GM12878 (cell line): ENCODE results near the gene VPS39. TPM values are rescaled to one million over a fixed set of nuclear protein-coding genes. Genes with fewer than 3 reads are reported as not detected.

Experiments
- ATAC-seq: fragments of 200-7000 bp; cut with Tn5 transposase; 3 replicates; pipeline ENCODE4 v1.9.1; 2020; ENCODE audit warnings: mild to moderate bottlenecking, moderate library complexity
- BruUV-seq: library from RNA; stranded (reverse); fragments of 400-500 nt; replicated peaks from 2 replicates; lab custom pipeline; 2021; lab: Mats Ljungman, UMichigan
- CTCF ChIA-PET: fragments of 300-600 bp; sonication (Branson Sonifier 250); formaldehyde crosslinking; extraction: SDS; loops from one replicate; lab custom pipeline; 2021; ENCODE audit warnings: inconsistent platforms; lab: Yijun Ruan, JAX
- POLR2A ChIA-PET: fragments of 350-600 bp; formaldehyde crosslinking; extraction: SDS; loops from one replicate; lab custom pipeline; 2021; ENCODE audit warnings: inconsistent platforms; lab: Charles Lee
- RAD21 ChIA-PET: fragments of 300-600 bp; sonication (Branson Sonifier 250); formaldehyde crosslinking; loops from one replicate; lab custom pipeline; 2023; ENCODE audit warnings: antibody characterized with exemption; ENCODE audit not compliant: unreplicated experiment; lab: Charles Lee
- SMC1A ChIA-PET: fragments of 300-600 bp; sonication (Branson Sonifier 250); formaldehyde crosslinking; loops from one replicate; lab custom pipeline; 2023; ENCODE audit not compliant: unreplicated experiment, uncharacterized antibody; lab: Charles Lee
- DNase-seq: peaks from one replicate; pipeline ENCODE4 v3.0.0-alpha.2; 2011; ENCODE audit warnings: low read depth, low spot score
- FAIRE-seq: peaks from 3 replicates; lab custom pipeline; 2011; peaks lifted over from hg19 to GRCh38; lab: Jason Lieb, UNC
- H2AFZ ChIP-seq: 2 replicates; pipeline ENCODE4 v1.6.0; 2011; ENCODE audit warnings: low read depth, low read length, control low read depth; ENCODE audit not compliant: control insufficient read depth
- H3K27ac ChIP-seq: 2 replicates; pipeline ENCODE4 v1.5.1; 2011; ENCODE audit warnings: control low read depth; ENCODE audit not compliant: control insufficient read depth, insufficient read depth
- H3K27me3 ChIP-seq, 2 experiments: replicated peaks in 1 of 2; 2 replicates each; pipeline versions ENCODE4 v1.6.0 to v1.6.1; 2011; ENCODE audit warnings: low read length in 1 of 2; ENCODE audit not compliant: control insufficient read depth in 2 of 2, insufficient read depth in 2 of 2
- H3K36me3 ChIP-seq, 2 experiments: 2 replicates each; pipeline ENCODE4 v1.5.1; 2011; ENCODE audit warnings: low read length in 1 of 2; ENCODE audit not compliant: control insufficient read depth in 2 of 2, insufficient read depth in 2 of 2
- H3K4me1 ChIP-seq: 2 replicates; pipeline ENCODE4 v1.6.1; 2011; ENCODE audit warnings: mild to moderate bottlenecking, low read length, moderate library complexity, mixed read lengths; ENCODE audit not compliant: control insufficient read depth, insufficient read depth
- H3K4me2 ChIP-seq: 2 replicates; pipeline ENCODE4 v1.6.0; 2011; ENCODE audit warnings: control low read depth; ENCODE audit not compliant: control insufficient read depth, insufficient read depth
- H3K4me3 ChIP-seq: fragments of 200-600 bp; sonication (generic); 2 replicates; pipeline ENCODE4 v1.5.1; 2016
- H3K79me2 ChIP-seq: 2 replicates; pipeline ENCODE4 v1.6.0; 2011; ENCODE audit warnings: low read length; ENCODE audit not compliant: control insufficient read depth, insufficient read depth
- H3K9ac ChIP-seq: 2 replicates; pipeline ENCODE4 v1.8.0; 2011; ENCODE audit warnings: low read length, control low read depth, mixed read lengths; ENCODE audit not compliant: control insufficient read depth, insufficient read depth
- H3K9me3 ChIP-seq: replicated peaks from 3 replicates; pipeline ENCODE4 v1.5.1; 2011; ENCODE audit warnings: mild to moderate bottlenecking, low read length; ENCODE audit not compliant: control insufficient read depth, insufficient read depth
- H4K20me1 ChIP-seq: 2 replicates; pipeline ENCODE4 v1.6.0; 2011; ENCODE audit not compliant: control insufficient read depth, insufficient read depth
- BHLHE40 ChIP-seq, 2 experiments: fragments of 450-650 bp in 1 of 2; IDR thresholded peaks; 2 replicates each; pipeline ENCODE4 v1.6.1; 2011 to 2017; ENCODE audit warnings: low read depth in 2 of 2, borderline replicate concordance in 1 of 2, improper control_type of control experiment in 1 of 2, low read length in 1 of 2, mild to moderate bottlenecking in 1 of 2
- CUX1 ChIP-seq: IDR thresholded peaks from 2 replicates; pipeline ENCODE4 v1.6.1; 2012; ENCODE audit warnings: improper control_type of control experiment, low read depth, low read length; ENCODE audit not compliant: insufficient replicate concordance
- E2F4 ChIP-seq: IDR thresholded peaks from 2 replicates; pipeline ENCODE4 v1.6.1; 2012; ENCODE audit warnings: low read depth, low read length, improper control_type of control experiment
- HDGF ChIP-seq: fragments of 450-650 bp; IDR thresholded peaks from 2 replicates; pipeline ENCODE4 v1.6.1; 2016; ENCODE audit warnings: antibody characterized with exemption
- IKZF1 ChIP-seq: fragments of 450-650 bp; conservative IDR thresholded peaks from 2 replicates; pipeline ENCODE4 v1.6.1; 2017; ENCODE audit warnings: antibody characterized with exemption, mild to moderate bottlenecking
- MEF2B ChIP-seq: fragments of 450-650 bp; IDR thresholded peaks from 2 replicates; pipeline ENCODE4 v1.6.1; 2018; ENCODE audit warnings: mild to moderate bottlenecking, moderate library complexity; ENCODE audit not compliant: partially characterized antibody, poor library complexity, severe bottlenecking
- NKRF ChIP-seq: fragments of 450-650 bp; conservative IDR thresholded peaks from 2 replicates; pipeline ENCODE4 v1.6.1; 2017; ENCODE audit warnings: mild to moderate bottlenecking, moderate library complexity
- ZZZ3 ChIP-seq: IDR thresholded peaks from 2 replicates; pipeline ENCODE4 v1.6.1; 2011; ENCODE audit warnings: low read depth; ENCODE audit not compliant: control insufficient read depth, insufficient read length
- WGBS: methylation state at CpG from one replicate; pipeline ENCODE4 v1.1.6; 2016; ENCODE audit warnings: low lambda C conversion rate; ENCODE audit not compliant: insufficient replicate concordance, insufficient coverage; ENCODE audit errors: missing lambda C conversion rate; 5-methylcytosine and 5-hydroxymethylcytosine counted together
- in situ Hi-C: fragments of 300-500 bp; cut with MboI; formaldehyde crosslinking; loops from 9 replicates; pipeline ENCODE4 v1.14.3; 2018; ENCODE audit warnings: mixed read lengths
- intact Hi-C: fragments of 100-400 bp; cut with micrococcal nuclease; formaldehyde crosslinking; loops from one replicate; pipeline ENCODE4 v1.14.2; 2022; ENCODE audit not compliant: unreplicated experiment
- polyA plus RNA-seq, 11 experiments: library from polyadenylated mRNA; depleted of rRNA in 4 of 11; unstranded in 6 of 11; stranded (reverse) in 5 of 11; fragments of >200 nt; fragmentation: Nextera tagmentation in 4 of 11; fragmentation: Illumina TruSeq in 1 of 11; extraction: Ambion mirVana in 4 of 11; extraction: Trizol in 1 of 11; gene quantifications; 1 replicate in 1 of 11; 2 replicates in 10 of 11; pipeline versions ENCODE4 v1.2.1 to v1.2.3, GENCODE V29; 2011 to 2016; ENCODE audit warnings: inconsistent platforms in 2 of 11, missing spikeins in 2 of 11, low read depth in 1 of 11
- total RNA-seq, 4 experiments: library from RNA; depleted of rRNA in 3 of 4; stranded (reverse); fragments of >200 nt in 3 of 4; fragmentation: Illumina TruSeq in 1 of 4; extraction: Trizol in 1 of 4; gene quantifications; 2 replicates each; pipeline versions ENCODE4 v1.2.1 to v1.2.3, GENCODE V29; 2013 to 2021

Gene VPS39
- total and polyA plus RNA-seq, 10 of the 15 experiments (the other 5 are each of a cell fraction or from before 2014, with no cell fraction given), result 4.9 to 50.0 (median 36.2) TPM

- Histone ChIP-seq H3K27ac (no peak overlapping the region), H3K4me3 (no peak overlapping the region), H2AFZ (no peak overlapping the region), H4K20me1 (no peaks in the 10 kb centered on the region), H3K79me2 (no peaks in the 10 kb centered on the region), H3K36me3 (peaks cover 31 to 50% of the 10 kb centered on the region in 2 experiments), H3K9ac (no peak overlapping the region), H3K4me1 (no peaks in the 10 kb centered on the region), H3K4me2 (no peak overlapping the region), H3K9me3 (no peaks in the 10 kb centered on the region), H3K27me3 (no peaks in the 10 kb centered on the region)
- ATAC-seq, result no peak
- in situ Hi-C loops, result no loop called here
- WGBS, result 100% methylated on average over 4 of the region's 4 CpGs
- ChIA-PET RAD21 (no interaction called here), CTCF (no interaction called here), SMC1A (interaction anchor here (1.0 kb wide), 1 partner anchor 36 kb away, joined by 3 read pairs; no protein-coding TSS in a partner anchor), POLR2A (no interaction called here)
- DNase-seq, result no peak
- intact Hi-C loops, result no loop called here
- no TSS peak for BruUV-seq
- FAIRE-seq, result no peak
- TF ChIP-seq MEF2B (no peak), IKZF1 (no peak)
Measured at GRCh38 chr15:42163947-42164550, 44.1 kb downstream of the VPS39 start.

GRCh38 chr15:42163291-42163690 lies 44.8 kb downstream of the VPS39 start:
- FAIRE-seq, result no peak
- POLR2A ChIA-PET, result no interaction called here
- TF ChIP-seq CUX1, result no peak
- TF ChIP-seq HDGF, result no peak
- no peak for TF ChIP-seq ZZZ3
- no peak for TF ChIP-seq BHLHE40 (IDR thresholded peaks at IDR 0.05; ENCODE audit: borderline replicate concordance in 1 of 2, low read depth in 2 of 2, low read length in 1 of 2)
- TF ChIP-seq E2F4, result no peak
- no peak for TF ChIP-seq NKRF

More at GRCh38 chr15:42163291-42163690, 44.8 kb downstream of the VPS39 start:
- Histone ChIP-seq H3K4me3 (no peak overlapping the region), H4K20me1 (no peaks in the 10 kb centered on the region), H3K36me3 (peaks cover 32 to 50% of the 10 kb centered on the region in 2 experiments), H3K27ac (no peak overlapping the region), H2AFZ (no peak overlapping the region), H3K27me3 (no peaks in the 10 kb centered on the region), H3K79me2 (no peaks in the 10 kb centered on the region), H3K4me2 (no peak overlapping the region), H3K9me3 (no peaks in the 10 kb centered on the region), H3K4me1 (no peaks in the 10 kb centered on the region), H3K9ac (no peak overlapping the region)
- no peak for ATAC-seq
- in situ Hi-C loops, result no loop called here
- no peak for DNase-seq
- BruUV-seq, result no TSS peak
- CTCF ChIA-PET, result no interaction called here
- 86% methylated on average over 9 of the region's 9 CpGs for WGBS
- SMC1A ChIA-PET, result interaction anchor here (1.0 kb wide), 1 partner anchor 37 kb away, joined by 3 read pairs; no protein-coding TSS in a partner anchor
- intact Hi-C loops, result no loop called here
- RAD21 ChIA-PET, result no interaction called here
